ENCODE measurements around the gene TCF3. TPM values are rescaled to one million over a fixed set of nuclear protein-coding genes. Genes with fewer than 3 reads are reported as not detected.

TCF3 gene
- total RNA-seq, 2 donors from 2014 or later: 64.2 to 114 TPM

GRCh38 chr19:1577090-1577928 lies 75.1 kb downstream of the TCF3 start:
- Histone ChIP-seq H3K9ac (ENCODE audit: low read depth in 2 of 2, low read length in 2 of 2) (no peak overlapping the region), H3K27me3 (no peaks in the 10 kb centered on the region), H3K4me3 (no peak overlapping the region), H3K9me3 (no peaks in the 10 kb centered on the region), H3K4me1 (no peaks in the 10 kb centered on the region), H3K27ac (no peak overlapping the region), H3K36me3 (no peaks in the 10 kb centered on the region)
- intact Hi-C loops (cut with DNase I): no loop called here
- TF ChIP-seq CTCF (IDR thresholded peaks at IDR 0.05): no peak
- no peak for DNase-seq

- TF ChIP-seq CTCF (IDR thresholded peaks at IDR 0.05): no peak
- H3K27ac ChIP-seq: no peak overlapping the region
- intact Hi-C loops (cut with DNase I): no loop called here
These were observed 75.9 kb downstream of the TCF3 start for GRCh38 chr19:1576242-1577089.

GRCh38 chr19:1575323-1576241 lies 76.8 kb downstream of the TCF3 start:
- no peaks in the 10 kb centered on the region for H3K9me3 ChIP-seq
- H3K36me3 ChIP-seq: no peaks in the 10 kb centered on the region
- no peak for DNase-seq
- no peak overlapping the region for H3K4me3 ChIP-seq
- no peak overlapping the region for H3K27ac ChIP-seq
- intact Hi-C loops (cut with DNase I): no loop called here
- H3K4me1 ChIP-seq: no peaks in the 10 kb centered on the region
- H3K27me3 ChIP-seq: no peaks in the 10 kb centered on the region
- no peak for TF ChIP-seq CTCF (IDR thresholded peaks at IDR 0.05)
- no peak overlapping the region for H3K9ac ChIP-seq (ENCODE audit: low read depth in 2 of 2, low read length in 2 of 2)

More at GRCh38 chr19:1576242-1577089, 75.9 kb downstream of the TCF3 start:
- no peaks in the 10 kb centered on the region for H3K27me3 ChIP-seq
- no peaks in the 10 kb centered on the region for H3K9me3 ChIP-seq
- no peaks in the 10 kb centered on the region for H3K4me1 ChIP-seq
- no peak overlapping the region for H3K9ac ChIP-seq (ENCODE audit: low read depth in 2 of 2, low read length in 2 of 2)
- H3K36me3 ChIP-seq: no peaks in the 10 kb centered on the region
- DNase-seq: no peak
- no peak overlapping the region for H3K4me3 ChIP-seq

- Histone ChIP-seq H3K4me3 (no peak overlapping the region), H3K27ac (no peak overlapping the region), H3K9ac (ENCODE audit: low read depth in 2 of 2, low read length in 2 of 2) (peak overlapping the region in 1 of 2 donors; percentile 24), H3K9me3 (no peaks in the 10 kb centered on the region), H3K4me1 (no peaks in the 10 kb centered on the region), H3K27me3 (no peaks in the 10 kb centered on the region), H3K36me3 (no peaks in the 10 kb centered on the region)
- DNase-seq: no peak
- intact Hi-C loops (cut with DNase I): no loop called here
- no peak for TF ChIP-seq CTCF (IDR thresholded peaks at IDR 0.05)
These were observed 77.9 kb downstream of the TCF3 start for GRCh38 chr19:1574354-1575136.
